Measurements from ENCODE around the gene SLC12A7. TPM values are rescaled to one million over a fixed set of nuclear protein-coding genes. Genes with fewer than 3 reads are reported as not detected.
A peak's percentile ranks its signal among the peaks of the same experiment; 100 is the strongest.

Gene SLC12A7
- total RNA-seq, 1 experiment from 2014 or later, result 28.1 TPM

GRCh38 chr5:1111727-1112289 lies at the start of gene SLC12A7 (continued):
- no peak for TF ChIP-seq MLX (CRISPR knock-in tag; IDR thresholded peaks at IDR 0.05)
- no peak for TF ChIP-seq STAT6 (CRISPR knock-in tag; conservative IDR thresholded peaks at IDR 0.05; ENCODE audit: low read depth)
- TF ChIP-seq JAZF1 (CRISPR knock-in tag; IDR thresholded peaks at IDR 0.05), result no peak
- TF ChIP-seq ZNF423 (CRISPR knock-in tag; IDR thresholded peaks at IDR 0.05), result no peak
- peak; percentile 43; the same call in 1 of the 2 replicates for TF ChIP-seq ESRRA (CRISPR knock-in tag; IDR thresholded peaks at IDR 0.05; ENCODE audit: borderline replicate concordance)
- no peak for TF ChIP-seq ATF1 (CRISPR knock-in tag; IDR thresholded peaks at IDR 0.05)
- no peak for TF ChIP-seq MAX (CRISPR knock-in tag; IDR thresholded peaks at IDR 0.05)
- no peak for TF ChIP-seq JUN (CRISPR knock-in tag; IDR thresholded peaks at IDR 0.05)
- no peak for TF ChIP-seq ZNF532 (CRISPR knock-in tag; IDR thresholded peaks at IDR 0.05; ENCODE audit: borderline replicate concordance)
- no peak for TF ChIP-seq ATF6 (CRISPR knock-in tag; IDR thresholded peaks at IDR 0.05)
- TF ChIP-seq CDX4 (CRISPR knock-in tag; IDR thresholded peaks at IDR 0.05; ENCODE audit: borderline replicate concordance), result no peak
- TF ChIP-seq ZNF512 (CRISPR knock-in tag; IDR thresholded peaks at IDR 0.05; ENCODE audit: borderline replicate concordance), result no peak
- no peak for TF ChIP-seq ZNF232 (CRISPR knock-in tag; IDR thresholded peaks at IDR 0.05)
- TF ChIP-seq ATF3 (CRISPR knock-in tag; conservative IDR thresholded peaks at IDR 0.05), result no peak
- no peak for TF ChIP-seq PRDM15 (CRISPR knock-in tag; IDR thresholded peaks at IDR 0.05)
- no peak for TF ChIP-seq ERG (CRISPR knock-in tag; IDR thresholded peaks at IDR 0.05)
- no peak for TF ChIP-seq PREB (CRISPR knock-in tag; IDR thresholded peaks at IDR 0.05; ENCODE audit: borderline replicate concordance)
- TF ChIP-seq CBFB (CRISPR knock-in tag; IDR thresholded peaks at IDR 0.05; ENCODE audit: low read depth), result no peak
